Measurements from ENCODE around the gene TRAK2.

DNA sequence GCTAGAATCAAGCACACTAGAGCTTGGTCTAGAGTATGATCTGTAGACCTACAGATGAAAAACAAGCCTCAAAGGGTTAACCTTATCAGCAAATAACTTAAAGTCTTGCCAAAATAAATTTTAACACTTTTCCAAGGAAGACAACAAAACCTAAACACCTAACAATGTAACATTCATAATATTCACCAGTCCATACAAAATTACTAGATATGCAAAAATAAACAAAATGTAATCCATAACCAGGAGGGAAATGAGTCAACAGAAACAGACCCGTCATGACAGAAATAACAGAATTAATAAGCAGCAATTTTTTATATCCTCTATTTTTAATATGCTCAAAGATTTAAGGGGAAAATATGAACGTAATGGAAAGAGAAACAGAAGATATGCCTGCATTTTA is 36.1 kb downstream of the TRAK2 start:
- TF ChIP-seq POLR2AphosphoS5 (IDR thresholded peaks at IDR 0.05; ENCODE audit: low read depth, low read length) (no peak), CTCF (IDR thresholded peaks at IDR 0.05; ENCODE audit: control extremely low read depth in 1 of 3, insufficient read depth in 1 of 3, low read depth in 1 of 3, low read length in 3 of 3) (no peak), EZH2 (IDR thresholded peaks at IDR 0.05; ENCODE audit: low read depth, low read length, severe bottlenecking) (no peak), ZNF274 (IDR thresholded peaks at IDR 0.05; ENCODE audit: borderline replicate concordance, extremely low read depth, low read length) (no peak), EGR1 (IDR thresholded peaks at IDR 0.05; ENCODE audit: borderline replicate concordance, low read depth, low read length) (no peak), CREB1 (IDR thresholded peaks at IDR 0.05) (no peak)
- TF ChIP-seq, protein P1, sequence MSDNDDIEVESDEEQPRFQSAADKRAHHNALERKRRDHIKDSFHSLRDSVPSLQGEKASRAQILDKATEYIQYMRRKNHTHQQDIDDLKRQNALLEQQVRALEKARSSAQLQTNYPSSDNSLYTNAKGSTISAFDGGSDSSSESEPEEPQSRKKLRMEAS (IDR thresholded peaks at IDR 0.05): no peak

All from H1 (cell line).